Panc1 (cell line): Measurements from ENCODE around the gene EML1. TPM values are rescaled to one million over a fixed set of nuclear protein-coding genes. Genes with fewer than 3 reads are reported as not detected.

ENCODE experiments used
- ATAC-seq: fragments of 200-7000 bp; cut with Tn5 transposase; 2 replicates; pipeline ENCODE4 v1.9.1; 2020; ENCODE audit warnings: mild to moderate bottlenecking, moderate library complexity
- BruUV-seq: library from RNA; stranded (reverse); fragments of 400-500 nt; replicated peaks from 2 replicates; lab custom pipeline; 2021; lab: Mats Ljungman, UMichigan
- CTCF ChIA-PET: fragments of 300-600 bp; sonication (Branson Sonifier 250); formaldehyde crosslinking; loops from one replicate; lab custom pipeline; 2022; ENCODE audit warnings: antibody characterized with exemption; lab: Charles Lee
- POLR2A ChIA-PET: fragments of 300-600 bp; sonication (Branson Sonifier 250); formaldehyde crosslinking; loops from one replicate; lab custom pipeline; 2022; ENCODE audit warnings: antibody characterized with exemption; lab: Charles Lee
- DNase-seq: peaks from one replicate; pipeline ENCODE4 v3.0.0-alpha.2; 2010; ENCODE audit warnings: low read depth, low spot score
- H3K27ac ChIP-seq: 2 replicates; pipeline ENCODE4 v1.5.1; 2011; ENCODE audit warnings: mild to moderate bottlenecking, low read length, inconsistent platforms
- H3K27me3 ChIP-seq: fragments of 200-500 bp; sonication (Bioruptor generic); 2 replicates; pipeline ENCODE4 v1.6.0; 2014; ENCODE audit warnings: low read length, inconsistent platforms; ENCODE audit not compliant: control insufficient read depth, insufficient read depth
- H3K36me3 ChIP-seq: fragments of 200-500 bp; sonication (Bioruptor generic); 2 replicates; pipeline ENCODE4 v1.5.1; 2014; ENCODE audit warnings: inconsistent platforms, mild to moderate bottlenecking, low read length, moderate library complexity; ENCODE audit not compliant: control insufficient read depth, insufficient read depth
- H3K4me1 ChIP-seq: 2 replicates; pipeline ENCODE4 v1.5.1; 2011; ENCODE audit warnings: inconsistent platforms, mild to moderate bottlenecking, low read length, moderate library complexity; ENCODE audit not compliant: control insufficient read depth, insufficient read depth
- H3K4me3 ChIP-seq, 2 experiments: 2 replicates each; pipeline ENCODE4 v1.5.1; 2011 to 2012; ENCODE audit warnings: low read depth in 2 of 2, low read length in 2 of 2, mild to moderate bottlenecking in 2 of 2, inconsistent platforms in 1 of 2, moderate library complexity in 1 of 2
- H3K9me3 ChIP-seq: fragments of 200-500 bp; sonication (Bioruptor generic); 2 replicates; pipeline ENCODE4 v1.5.1; 2014; ENCODE audit warnings: low read depth, mild to moderate bottlenecking, inconsistent platforms, low read length, moderate library complexity; ENCODE audit not compliant: control insufficient read depth, insufficient read depth
- CTCF ChIP-seq: fragments of 450-650 bp; IDR thresholded peaks from 2 replicates; pipeline ENCODE4 v1.5.1; 2017; ENCODE audit warnings: mild to moderate bottlenecking
- POLR2AphosphoS5 ChIP-seq: IDR thresholded peaks from 2 replicates; pipeline ENCODE4 v1.6.1; 2012; ENCODE audit warnings: mild to moderate bottlenecking, low read depth, low read length, moderate library complexity
- REST ChIP-seq, 2 experiments: IDR thresholded peaks; 2 replicates each; pipeline ENCODE4 v1.6.1; 2011 to 2012; ENCODE audit warnings: low read depth in 2 of 2, control low read depth in 1 of 2, low read length in 1 of 2, mild to moderate bottlenecking in 1 of 2, moderate library complexity in 1 of 2; ENCODE audit not compliant: insufficient read depth in 1 of 2
- TCF7L2 ChIP-seq: IDR thresholded peaks from 2 replicates; pipeline ENCODE4 v1.6.1; 2011; ENCODE audit warnings: mild to moderate bottlenecking, low read depth, low read length, inconsistent platforms
- in situ Hi-C: cut with HindIII; loops from 2 replicates; pipeline ENCODE4 v1.10.0; 2016; ENCODE audit warnings: low sequenced_read_pairs, low pct_unique_long_range_greater_than_20kb
- intact Hi-C: fragments of 100-400 bp; cut with micrococcal nuclease; formaldehyde crosslinking; loops from one replicate; pipeline ENCODE4 v1.10.0; 2022; ENCODE audit not compliant: unreplicated experiment
- total RNA-seq: library from RNA; stranded (reverse); gene quantifications from one replicate; pipeline ENCODE4 v1.2.1, GENCODE V29; 2021; ENCODE audit not compliant: unreplicated experiment

EML1 gene
- total RNA-seq, 1 experiment from 2014 or later, result 35.3 TPM

GRCh38 chr14:99863059-99863458 is 69.8 kb downstream of the EML1 start:
- Histone ChIP-seq H3K4me1 (no peaks in the 10 kb centered on the region), H3K4me3 (no peak overlapping the region), H3K27ac (no peak overlapping the region), H3K36me3 (no peaks in the 10 kb centered on the region), H3K27me3 (no peaks in the 10 kb centered on the region), H3K9me3 (no peaks in the 10 kb centered on the region)
- DNase-seq (no peak), ATAC-seq (no peak)
- intact Hi-C loops (no loop called here), in situ Hi-C loops (no loop called here)
- no peak for TF ChIP-seq REST (IDR thresholded peaks at IDR 0.05; ENCODE audit: insufficient read depth in 1 of 2, low read depth in 2 of 2, low read length in 1 of 2)
- TF ChIP-seq TCF7L2, result no peak
- TF ChIP-seq CTCF, result no peak
- ChIA-PET POLR2A (no interaction called here), CTCF (no interaction called here)
- no TSS peak for BruUV-seq

GRCh38 chr14:99865408-99865807 is 72.2 kb downstream of the EML1 start:
- DNase-seq (no peak), ATAC-seq (no peak)
- intact Hi-C loops (no loop called here), in situ Hi-C loops (no loop called here)
- TF ChIP-seq REST (IDR thresholded peaks at IDR 0.05; ENCODE audit: insufficient read depth in 1 of 2, low read depth in 2 of 2, low read length in 1 of 2) (no peak), POLR2AphosphoS5 (no peak), TCF7L2 (no peak)
- no peak overlapping the region for H3K27ac ChIP-seq
- H3K4me3 ChIP-seq, result no peak overlapping the region
- H3K36me3 ChIP-seq, result no peaks in the 10 kb centered on the region
- CTCF ChIA-PET, result no interaction called here
- H3K9me3 ChIP-seq, result no peaks in the 10 kb centered on the region
- no peaks in the 10 kb centered on the region for H3K27me3 ChIP-seq
- no peaks in the 10 kb centered on the region for H3K4me1 ChIP-seq
- BruUV-seq, result no TSS peak
- POLR2A ChIA-PET, result no interaction called here
